H1 (cell line): Measurements from ENCODE around the gene ARHGEF38. TPM values are rescaled to one million over a fixed set of nuclear protein-coding genes. Genes with fewer than 3 reads are reported as not detected.

Source experiments
- CTCF ChIA-PET: fragments of 300-600 bp; sonication (Branson Sonifier 250); formaldehyde crosslinking; loops from one replicate; lab custom pipeline; 2021; ENCODE audit not compliant: partially characterized antibody; lab: Charles Lee
- POLR2A ChIA-PET: fragments of 300-600 bp; sonication (Branson Sonifier 250); formaldehyde crosslinking; loops from one replicate; lab custom pipeline; 2021; ENCODE audit warnings: inconsistent platforms; ENCODE audit not compliant: partially characterized antibody; lab: Charles Lee
- DNase-seq, 2 experiments: peaks; one replicate each; pipeline versions ENCODE4 v3.0.0 to v3.0.0-alpha.2; 2010 to 2022; ENCODE audit warnings: low spot score in 2 of 2, low read depth in 1 of 2, mixed read lengths in 1 of 2
- FAIRE-seq: peaks from 2 replicates; lab custom pipeline; 2011; peaks lifted over from hg19 to GRCh38; lab: Jason Lieb, UNC
- H2AFZ ChIP-seq: 2 replicates; pipeline ENCODE4 v1.8.1; 2012; ENCODE audit warnings: low read length, inconsistent platforms
- H2AK5ac ChIP-seq: 2 replicates; pipeline ENCODE4 v1.6.1; 2013; ENCODE audit warnings: low read depth, low read length
- H2BK120ac ChIP-seq: replicated peaks from 2 replicates; pipeline ENCODE3; 2013; ENCODE audit warnings: low read depth, low read length, inconsistent platforms
- H2BK12ac ChIP-seq: 2 replicates; pipeline ENCODE4 v1.6.1; 2013; ENCODE audit warnings: low read depth, low read length
- H2BK15ac ChIP-seq: 2 replicates; pipeline ENCODE4 v1.6.1; 2013; ENCODE audit warnings: low read length
- H2BK20ac ChIP-seq: 2 replicates; pipeline ENCODE4 v1.6.1; 2013; ENCODE audit warnings: low read length
- H2BK5ac ChIP-seq: 2 replicates; pipeline ENCODE4 v1.6.1; 2013; ENCODE audit warnings: low read depth, low read length
- H3K14ac ChIP-seq: 2 replicates; pipeline ENCODE4 v1.6.1; 2013; ENCODE audit warnings: inconsistent platforms; ENCODE audit not compliant: insufficient read length
- H3K18ac ChIP-seq: 2 replicates; pipeline ENCODE4 v1.6.1; 2013; ENCODE audit warnings: low read length; ENCODE audit errors: extremely low read depth
- H3K23ac ChIP-seq: 2 replicates; pipeline ENCODE4 v1.6.1; 2013; ENCODE audit warnings: inconsistent platforms; ENCODE audit not compliant: insufficient read length
- H3K23me2 ChIP-seq: 2 replicates; pipeline ENCODE4 v1.6.1; 2013; ENCODE audit warnings: low read depth, low read length
- H3K27ac ChIP-seq: 2 replicates; pipeline ENCODE4 v1.6.1; 2011; ENCODE audit warnings: low read depth, low read length, inconsistent platforms
- H3K27me3 ChIP-seq, 4 experiments: replicated peaks in 1 of 4; 1 replicate in 1 of 4; 2 replicates in 3 of 4; pipeline versions ENCODE4 v1.6.1 to v1.8.1; 2011 to 2013; ENCODE audit warnings: low read length in 3 of 4, mild to moderate bottlenecking in 3 of 4, inconsistent platforms in 2 of 4, mixed read lengths in 2 of 4, moderate library complexity in 1 of 4; ENCODE audit not compliant: control insufficient read depth in 3 of 4, insufficient read depth in 3 of 4; ENCODE audit errors: extremely low read depth in 1 of 4
- H3K36me3 ChIP-seq, 4 experiments: 2 replicates each; pipeline versions ENCODE4 v1.6.1 to v1.8.1; 2011 to 2013; ENCODE audit warnings: mild to moderate bottlenecking in 4 of 4, low read length in 3 of 4, moderate library complexity in 2 of 4, control low read depth in 1 of 4, inconsistent platforms in 1 of 4; ENCODE audit not compliant: insufficient read depth in 4 of 4, control insufficient read depth in 2 of 4
- H3K4ac ChIP-seq: replicated peaks from 2 replicates; pipeline ENCODE3; 2013; ENCODE audit warnings: low read length, low read depth, mixed read lengths, inconsistent platforms; ENCODE audit not compliant: insufficient read length
- H3K4me1 ChIP-seq, 4 experiments: replicated peaks in 1 of 4; 1 replicate in 1 of 4; 2 replicates in 3 of 4; pipeline versions ENCODE4 v1.6.1 to v1.8.1; 2011 to 2013; ENCODE audit warnings: low read length in 3 of 4, inconsistent platforms in 2 of 4, mixed read lengths in 1 of 4; ENCODE audit not compliant: insufficient read depth in 4 of 4, control insufficient read depth in 3 of 4
- H3K4me2 ChIP-seq, 2 experiments: 2 replicates each; pipeline versions ENCODE4 v1.6.1 to v1.8.1; 2011 to 2013; ENCODE audit warnings: low read depth in 2 of 2, low read length in 2 of 2, control low read depth in 1 of 2, inconsistent platforms in 1 of 2, mild to moderate bottlenecking in 1 of 2; ENCODE audit not compliant: insufficient read depth in 1 of 2
- H3K4me3 ChIP-seq, 4 experiments: fragments of 200-600, 300-600 bp in 1 of 4; sonication (generic), shearing (Covaris generic), sonication (Bioruptor Twin) in 1 of 4; 2 replicates each; pipeline versions ENCODE4 v1.5.1 to v1.8.1; 2011 to 2016; ENCODE audit warnings: low read length in 4 of 4, low read depth in 3 of 4, control low read depth in 2 of 4, inconsistent platforms in 2 of 4, mild to moderate bottlenecking in 2 of 4, mixed read lengths in 1 of 4, moderate library complexity in 1 of 4; ENCODE audit not compliant: insufficient read depth in 2 of 4; ENCODE audit errors: extremely low read depth in 1 of 4
- H3K56ac ChIP-seq: replicated peaks from 2 replicates; pipeline ENCODE3; 2013; ENCODE audit warnings: low read depth, mild to moderate bottlenecking, mixed read lengths, low read length, inconsistent platforms; ENCODE audit not compliant: insufficient read length
- H3K79me1 ChIP-seq: 2 replicates; pipeline ENCODE4 v1.6.1; 2013; ENCODE audit warnings: low read depth, low read length, control low read depth
- H3K79me2 ChIP-seq, 2 experiments: 2 replicates each; pipeline versions ENCODE4 v1.6.1 to v1.8.1; 2012 to 2013; ENCODE audit warnings: low read length in 2 of 2, mild to moderate bottlenecking in 2 of 2, inconsistent platforms in 1 of 2; ENCODE audit not compliant: insufficient read depth in 2 of 2, control insufficient read depth in 1 of 2
- H3K9ac ChIP-seq, 4 experiments: replicated peaks in 1 of 4; 1 replicate in 1 of 4; 2 replicates in 3 of 4; pipeline versions ENCODE4 v1.6.1 to v1.8.1; 2011 to 2013; ENCODE audit warnings: low read depth in 3 of 4, low read length in 3 of 4, control low read depth in 2 of 4, mild to moderate bottlenecking in 2 of 4, moderate library complexity in 2 of 4, inconsistent platforms in 1 of 4; ENCODE audit errors: extremely low read depth in 1 of 4
- H3K9me3 ChIP-seq, 2 experiments: 2 replicates each; pipeline versions ENCODE4 v1.6.1 to v1.8.1; 2012 to 2013; ENCODE audit warnings: mild to moderate bottlenecking in 2 of 2, moderate library complexity in 2 of 2, control low read depth in 1 of 2, inconsistent platforms in 1 of 2, low read depth in 1 of 2, low read length in 1 of 2, mixed read lengths in 1 of 2; ENCODE audit not compliant: insufficient read depth in 2 of 2
- H4K20me1 ChIP-seq, 2 experiments: replicated peaks in 1 of 2; 2 replicates each; pipeline versions ENCODE3 to v1.8.1; 2011 to 2013; ENCODE audit warnings: inconsistent platforms in 2 of 2, low read length in 2 of 2, mild to moderate bottlenecking in 1 of 2; ENCODE audit not compliant: insufficient read depth in 2 of 2, control insufficient read depth in 1 of 2
- H4K5ac ChIP-seq: 2 replicates; pipeline ENCODE4 v1.6.1; 2013; ENCODE audit warnings: low read length, low read depth, mixed read lengths, inconsistent platforms; ENCODE audit not compliant: insufficient read length
- H4K8ac ChIP-seq: 2 replicates; pipeline ENCODE4 v1.8.0; 2013; ENCODE audit warnings: mild to moderate bottlenecking, moderate library complexity, low read length, inconsistent platforms; ENCODE audit not compliant: insufficient read depth; ENCODE audit errors: extremely low read depth
- H4K91ac ChIP-seq: replicated peaks from 2 replicates; pipeline ENCODE3; 2013; ENCODE audit warnings: low read length, mixed read lengths, inconsistent platforms; ENCODE audit not compliant: insufficient read length
- ASH2L ChIP-seq: fragments of 200-600, 300-600 bp; sonication (generic); IDR thresholded peaks from one replicate; pipeline ENCODE4 v1.7.1; 2017; ENCODE audit warnings: low read length
- BCL11A ChIP-seq, 2 experiments: IDR thresholded peaks; one replicate each; pipeline ENCODE4 v1.6.1; 2011; ENCODE audit warnings: low read depth in 2 of 2, low read length in 2 of 2, mild to moderate bottlenecking in 2 of 2
- CBX8 ChIP-seq: fragments of 300-800, 300-1000 bp; sonication (generic); IDR thresholded peaks from 2 replicates; pipeline ENCODE4 v1.7.1; 2016; ENCODE audit warnings: low read depth, low read length, borderline replicate concordance
- EZH2 ChIP-seq: fragments of 200-600 bp; sonication (generic); IDR thresholded peaks from 2 replicates; pipeline ENCODE4 v1.7.1; 2012; ENCODE audit warnings: low read depth, mild to moderate bottlenecking, moderate library complexity, low read length, inconsistent platforms; ENCODE audit not compliant: severe bottlenecking
- KDM1A ChIP-seq: fragments of 200-600, 300-600 bp; sonication (generic); IDR thresholded peaks from 2 replicates; pipeline ENCODE4 v1.7.1; 2016; ENCODE audit warnings: mild to moderate bottlenecking, low read length, borderline replicate concordance
- SIN3A ChIP-seq, 2 experiments: IDR thresholded peaks in 1 of 2; conservative IDR thresholded peaks in 1 of 2; 2 replicates each; pipeline ENCODE4 v1.6.1; 2011 to 2012; ENCODE audit warnings: low read length in 2 of 2, improper control_type of control experiment in 1 of 2, low read depth in 1 of 2, mild to moderate bottlenecking in 1 of 2
- TAF1 ChIP-seq: IDR thresholded peaks from 2 replicates; pipeline ENCODE4 v1.6.1; 2011; ENCODE audit warnings: mild to moderate bottlenecking, low read depth, low read length
- ZNF274 ChIP-seq: IDR thresholded peaks from 2 replicates; pipeline ENCODE4 v1.7.0; 2012; ENCODE audit warnings: low read length, borderline replicate concordance; ENCODE audit errors: extremely low read depth
- WGBS, 2 experiments: shearing (Covaris generic) in 1 of 2; methylation state at CpG; one replicate each; pipeline versions ENCODE4 v1.1.6 to v1.1.7; 2013 to 2015; ENCODE audit warnings: low lambda C conversion rate in 2 of 2, mixed read lengths in 2 of 2, inconsistent platforms in 1 of 2, low coverage in 1 of 2, missing lambda C conversion rate in 1 of 2; ENCODE audit not compliant: insufficient replicate concordance in 2 of 2, insufficient coverage in 1 of 2, insufficient read length in 1 of 2; ENCODE audit errors: extremely low coverage in 1 of 2, missing lambda C conversion rate in 1 of 2; 5-methylcytosine and 5-hydroxymethylcytosine counted together
- polyA plus RNA-seq, 7 experiments: library from polyadenylated mRNA; depleted of rRNA in 3 of 7; stranded (reverse) in 5 of 7; unstranded in 2 of 7; fragments of >200 nt in 5 of 7; fragments of 200-250 nt in 2 of 7; gene quantifications; 1 replicate in 5 of 7; 2 replicates in 1 of 7; 4 replicates in 1 of 7; pipeline versions ENCODE4 v1.2.1 to v1.2.3, GENCODE V29; 2011 to 2013; ENCODE audit warnings: missing spikeins in 2 of 7, mixed read lengths in 2 of 7
- total RNA-seq: library from RNA; stranded (reverse); fragmentation: NEBNext Ultra II Directional; extraction: Animal tissue kit (Norgen Biotek cat#: 25700); gene quantifications from 2 replicates; pipeline ENCODE4 v1.2.1, GENCODE V29; 2021

ARHGEF38 gene
- total and polyA plus RNA-seq, 2 of the 8 experiments (the other 6 are each of a cell fraction or from before 2014, with no cell fraction given) = not detected

DNA sequence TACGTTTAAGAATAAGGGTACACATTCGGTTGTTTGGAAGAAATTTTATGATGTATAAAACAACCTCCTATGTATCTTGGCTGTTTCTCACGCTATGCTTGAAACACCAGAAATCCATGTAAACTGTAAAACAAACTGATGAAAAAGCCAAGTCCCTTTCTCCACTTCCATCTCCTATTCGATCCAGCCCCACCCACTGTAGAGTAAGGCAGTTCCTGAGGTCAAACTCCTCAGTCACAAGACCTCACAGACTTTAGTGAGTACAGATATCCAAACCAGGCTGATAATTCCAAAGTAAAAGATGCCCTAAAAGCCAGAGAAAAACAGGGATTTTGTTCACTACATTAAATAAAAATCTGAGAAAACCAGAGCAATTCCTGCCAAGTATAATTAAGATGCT, 45.6 kb downstream of the ARHGEF38 start:
- Histone ChIP-seq H3K4me3 (no peak overlapping the region), H3K9ac (no peak overlapping the region), H3K36me3 (no peaks in the 10 kb centered on the region), H3K56ac (no peak overlapping the region), H2AFZ (no peak overlapping the region), H4K5ac (no peak overlapping the region), H3K4ac (no peak overlapping the region), H3K27me3 (no peaks in the 10 kb centered on the region), H3K4me1 (no peaks in the 10 kb centered on the region), H2BK120ac (no peak overlapping the region), H3K23me2 (no peaks in the 10 kb centered on the region), H3K18ac (no peak overlapping the region), H2BK20ac (no peak overlapping the region), H2BK15ac (no peak overlapping the region), H4K91ac (no peak overlapping the region), H3K23ac (no peak overlapping the region), H3K79me2 (no peaks in the 10 kb centered on the region), H3K9me3 (no peaks in the 10 kb centered on the region), H4K20me1 (no peaks in the 10 kb centered on the region), H3K14ac (no peak overlapping the region), H3K4me2 (no peak overlapping the region), H4K8ac (no peak overlapping the region), H2BK12ac (no peak overlapping the region), H2AK5ac (no peak overlapping the region), H3K27ac (no peak overlapping the region), H3K79me1 (no peaks in the 10 kb centered on the region), H2BK5ac (no peak overlapping the region)
- ChIA-PET CTCF (no interaction called here), POLR2A (no interaction called here)
- TF ChIP-seq KDM1A (no peak), BCL11A (IDR thresholded peaks at IDR 0.05; ENCODE audit: low read depth in 2 of 2, low read length in 2 of 2) (no peak), CBX8 (no peak), TAF1 (no peak), SIN3A (conservative IDR thresholded peaks at IDR 0.05 in 1 of 2, IDR thresholded peaks at IDR 0.05 in 1 of 2; ENCODE audit: low read depth in 1 of 2, low read length in 2 of 2) (no peak), ZNF274 (no peak), ASH2L (no peak), EZH2 (no peak)
- DNase-seq (no peak), FAIRE-seq (no peak)
- 76% methylated on average over 4 of the region's 4 CpGs; no CpG with 5 or more reads in 1 of the 2 experiments for WGBS, 2 experiments
